ENCODE measurements around the gene KCNC1.

The KCNC1 gene

GRCh38 chr11:17816232-17816931 lies 81.8 kb downstream of the KCNC1 start:
- no peak for DNase-seq (ENCODE audit: low read depth in 3 of 3)

DNA sequence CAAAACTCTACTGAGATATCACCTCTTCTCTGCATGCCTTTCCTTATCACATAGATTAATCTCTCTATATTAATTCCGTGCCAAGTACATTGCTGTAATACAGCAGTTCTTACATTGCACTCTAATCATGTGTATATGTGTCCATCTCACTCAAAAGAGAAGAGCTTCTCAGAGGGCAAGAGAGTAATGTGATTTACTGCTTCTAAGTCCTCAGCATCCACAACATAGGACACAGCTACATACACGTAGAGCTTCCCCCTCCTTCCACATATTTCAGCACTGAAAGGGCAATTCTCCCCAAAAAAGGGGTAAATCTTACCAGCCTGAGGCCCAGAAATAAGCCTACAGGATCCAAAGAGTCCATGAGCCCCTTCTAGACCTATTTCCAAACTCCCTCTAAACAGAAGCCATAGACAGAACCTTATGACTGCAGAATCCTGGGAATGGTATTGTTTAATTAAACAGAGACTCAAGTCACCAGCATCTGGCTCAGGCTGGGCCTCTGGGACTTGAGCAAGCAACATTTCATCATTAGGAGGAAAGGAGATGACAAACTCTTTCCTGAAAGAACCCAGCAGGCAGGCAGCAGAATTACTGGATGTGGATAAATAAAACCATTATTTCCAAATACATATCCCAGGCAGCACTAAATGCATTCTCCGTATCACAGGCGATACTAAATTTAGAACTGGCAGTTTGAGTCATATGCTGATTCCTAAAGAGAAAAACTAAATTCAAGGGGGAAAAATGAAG lies 87.2 kb downstream of the KCNC1 start:
- DNase-seq (ENCODE audit: low read depth in 3 of 3), result no peak

DNA sequence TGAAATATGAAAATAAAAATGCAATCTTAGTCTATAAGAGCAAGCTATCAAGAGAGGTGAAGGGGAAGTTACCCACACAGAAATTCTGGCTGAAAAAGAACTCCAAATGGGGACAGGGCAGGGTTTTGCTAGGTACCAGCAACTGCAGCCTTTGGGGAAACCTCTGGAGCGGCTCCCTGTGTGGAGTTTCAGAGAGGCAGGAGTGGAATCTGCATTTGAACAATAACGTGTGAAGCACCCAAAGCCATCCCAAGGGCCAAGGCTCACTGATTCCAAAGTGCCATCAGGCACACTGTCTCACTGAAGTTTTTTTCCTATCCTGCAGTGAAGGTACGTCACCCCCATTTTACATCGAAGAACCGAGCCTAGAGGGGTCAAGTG lies 87.8 kb downstream of the KCNC1 start:
- DNase-seq (ENCODE audit: low read depth in 3 of 3), result no peak

- DNase-seq (ENCODE audit: low read depth in 3 of 3), result no peak
Measured at GRCh38 chr11:17827006-17827405, 92.4 kb downstream of the KCNC1 start.

DNA sequence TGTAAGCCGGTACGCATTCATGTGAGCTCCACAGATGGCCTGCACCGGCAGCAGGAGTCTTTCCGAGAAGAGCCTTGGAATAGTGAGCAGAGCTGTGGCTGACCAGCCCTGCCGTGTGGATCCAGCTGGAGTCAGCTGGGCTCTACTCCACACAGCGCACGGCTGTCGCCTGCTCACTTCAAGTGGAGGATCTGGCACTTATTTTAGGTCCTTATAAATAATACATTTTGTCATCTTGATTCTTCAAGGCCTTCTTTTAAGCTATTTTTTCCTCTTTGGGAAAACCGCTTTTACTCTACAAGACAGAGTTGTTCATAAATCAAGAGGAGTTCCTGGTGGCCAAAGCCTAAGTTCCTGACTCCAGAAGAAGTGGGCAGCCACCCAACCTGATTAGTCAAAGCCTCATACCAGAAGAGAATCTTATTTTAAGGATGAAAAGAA lies 93.8 kb downstream of the KCNC1 start:
- no peak for DNase-seq (ENCODE audit: low read depth in 3 of 3)

DNA sequence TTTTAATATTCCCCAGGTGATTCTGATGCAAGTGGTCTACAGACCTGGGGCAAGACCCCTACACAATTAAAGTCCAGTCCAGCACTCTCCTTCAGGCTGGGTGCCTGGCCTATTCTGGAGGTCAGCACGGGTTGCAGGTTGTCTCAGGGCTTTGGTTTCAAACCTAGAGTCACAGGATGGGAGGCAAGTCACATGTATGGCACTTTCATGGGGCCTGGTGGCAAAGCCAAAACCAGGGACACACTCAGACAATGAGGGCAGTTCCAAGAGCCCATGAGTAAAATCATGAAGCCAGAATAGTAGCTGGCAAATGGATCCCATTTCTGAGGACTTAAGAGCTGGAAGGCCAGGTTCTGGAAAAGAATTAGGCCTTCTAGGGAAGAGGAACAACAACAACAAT lies 96.6 kb downstream of the KCNC1 start:
- no peak for DNase-seq (ENCODE audit: low read depth in 3 of 3)

GRCh38 chr11:17831883-17832282 lies 97.3 kb downstream of the KCNC1 start:
- no peak for DNase-seq (ENCODE audit: low read depth in 3 of 3)
